PC-9 (cell line): ENCODE data around the gene CTNNA3. TPM values are rescaled to one million over a fixed set of nuclear protein-coding genes. Genes with fewer than 3 reads are reported as not detected.

Experiments used
- BruUV-seq: library from RNA; stranded (reverse); fragments of 400-500 nt; replicated peaks from 2 replicates; lab custom pipeline; 2021; lab: Mats Ljungman, UMichigan
- CTCF ChIA-PET: fragments of 300-600 bp; sonication (Branson Sonifier 250); formaldehyde crosslinking; loops from one replicate; lab custom pipeline; 2022; ENCODE audit warnings: antibody characterized with exemption; lab: Charles Lee
- POLR2A ChIA-PET: fragments of 300-600 bp; sonication (Branson Sonifier 250); formaldehyde crosslinking; loops from one replicate; lab custom pipeline; 2022; ENCODE audit warnings: antibody characterized with exemption; ENCODE audit not compliant: unreplicated experiment; lab: Charles Lee
- DNase-seq, 2 experiments: peaks; one replicate each; pipeline versions ENCODE4 v3.0.0 to v3.0.0-alpha.2; 2015 to 2022; ENCODE audit warnings: mixed read lengths in 1 of 2
- H2AFZ ChIP-seq: fragments of 200-600 bp; sonication (generic); 2 replicates; pipeline ENCODE4 v1.8.1; 2017; ENCODE audit warnings: antibody characterized with exemption
- H3F3A ChIP-seq: fragments of 200-600 bp; sonication (generic); 2 replicates; pipeline ENCODE4 v1.8.1; 2017; ENCODE audit warnings: antibody characterized with exemption, mild to moderate bottlenecking, low read depth; ENCODE audit not compliant: insufficient read depth
- H3K27ac ChIP-seq: fragments of 200-600 bp; sonication (generic); 2 replicates; pipeline ENCODE4 v1.6.1; 2016; ENCODE audit warnings: mixed run types
- H3K27me3 ChIP-seq: fragments of 200-600 bp; sonication (generic); 2 replicates; pipeline ENCODE4 v1.6.1; 2016; ENCODE audit warnings: low read depth, mixed run types; ENCODE audit not compliant: insufficient read depth
- H3K36me3 ChIP-seq: fragments of 200-600 bp; sonication (generic); 2 replicates; pipeline ENCODE4 v1.6.1; 2016; ENCODE audit warnings: low read depth, mixed run types
- H3K4me1 ChIP-seq: fragments of 200-600 bp; sonication (generic); replicated peaks from 2 replicates; pipeline ENCODE4 v1.6.1; 2016; ENCODE audit warnings: mixed run types; ENCODE audit not compliant: insufficient read depth
- H3K4me2 ChIP-seq: fragments of 200-600 bp; sonication (generic); 2 replicates; pipeline ENCODE4 v1.6.1; 2017; ENCODE audit warnings: mixed run types
- H3K4me3 ChIP-seq: fragments of 200-600 bp; sonication (generic); 2 replicates; pipeline ENCODE4 v1.6.1; 2016; ENCODE audit warnings: mixed run types
- H3K79me2 ChIP-seq: fragments of 200-600 bp; sonication (generic); 2 replicates; pipeline ENCODE4 v1.6.1; 2017; ENCODE audit warnings: low read depth, mixed run types
- H3K9me2 ChIP-seq: fragments of 200-600 bp; sonication (generic); 2 replicates; pipeline ENCODE4 v1.8.1; 2017; ENCODE audit warnings: mild to moderate bottlenecking; ENCODE audit not compliant: insufficient read depth
- H3K9me3 ChIP-seq: fragments of 200-600 bp; sonication (generic); 2 replicates; pipeline ENCODE4 v1.8.1; 2016; ENCODE audit warnings: low read depth; ENCODE audit not compliant: insufficient read depth
- H4K20me1 ChIP-seq: fragments of 200-600 bp; sonication (generic); 2 replicates; pipeline ENCODE4 v1.8.1; 2017; ENCODE audit not compliant: insufficient read depth
- EZH2 ChIP-seq: fragments of 200-600 bp; sonication (generic); IDR thresholded peaks from 2 replicates; pipeline ENCODE4 v1.8.0; 2017; ENCODE audit warnings: antibody characterized with exemption, low read depth
- intact Hi-C: fragments of 100-400 bp; cut with micrococcal nuclease; formaldehyde crosslinking; loops from one replicate; pipeline ENCODE4 v1.10.0; 2022; ENCODE audit not compliant: unreplicated experiment
- total RNA-seq: library from RNA; stranded (reverse); gene quantifications from 2 replicates; pipeline ENCODE4 v1.2.3, GENCODE V29; 2021
- TF ChIP-seq, protein P1 (sequence below): fragments of 200-600 bp; sonication (generic); conservative IDR thresholded peaks from 2 replicates; pipeline ENCODE4 v1.6.1; 2017; ENCODE audit warnings: mixed run types, antibody characterized with exemption, mild to moderate bottlenecking, moderate library complexity

Gene CTNNA3
- total RNA-seq, 1 experiment from 2014 or later = not detected

DNA sequence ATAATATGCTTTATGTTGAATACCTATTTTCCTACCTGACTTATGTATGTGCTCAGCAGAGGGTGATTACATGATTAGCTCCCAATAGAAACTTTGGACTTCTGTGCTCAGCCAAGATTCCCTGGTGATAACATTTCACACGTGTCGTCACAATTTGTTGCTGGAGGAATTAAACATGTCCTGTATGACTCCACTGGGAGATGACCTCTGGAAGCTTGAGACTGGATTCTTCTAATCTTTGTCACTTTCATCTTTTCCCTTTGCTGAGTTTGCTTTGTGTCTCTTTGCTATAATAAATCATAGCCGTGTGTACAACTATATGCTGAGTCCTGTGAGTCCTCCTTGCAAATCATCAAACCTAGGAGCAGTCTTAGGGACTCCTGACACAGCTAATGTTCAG lies 891.0 kb downstream of the CTNNA3 start:
- intact Hi-C loops = no loop called here
- Histone ChIP-seq H3K4me1 (no peaks in the 10 kb centered on the region), H4K20me1 (no peaks in the 10 kb centered on the region), H3K27ac (no peak overlapping the region), H3K9me3 (no peaks in the 10 kb centered on the region), H2AFZ (no peak overlapping the region), H3F3A (no peaks in the 10 kb centered on the region), H3K27me3 (no peaks in the 10 kb centered on the region), H3K4me2 (no peak overlapping the region), H3K9me2 (no peaks in the 10 kb centered on the region), H3K4me3 (no peak overlapping the region), H3K36me3 (no peaks in the 10 kb centered on the region), H3K79me2 (no peaks in the 10 kb centered on the region)
- ChIA-PET CTCF (no interaction called here), POLR2A (no interaction called here)
- no peak for DNase-seq
- BruUV-seq = no TSS peak
- no peak for TF ChIP-seq EZH2
- TF ChIP-seq, protein P1, sequence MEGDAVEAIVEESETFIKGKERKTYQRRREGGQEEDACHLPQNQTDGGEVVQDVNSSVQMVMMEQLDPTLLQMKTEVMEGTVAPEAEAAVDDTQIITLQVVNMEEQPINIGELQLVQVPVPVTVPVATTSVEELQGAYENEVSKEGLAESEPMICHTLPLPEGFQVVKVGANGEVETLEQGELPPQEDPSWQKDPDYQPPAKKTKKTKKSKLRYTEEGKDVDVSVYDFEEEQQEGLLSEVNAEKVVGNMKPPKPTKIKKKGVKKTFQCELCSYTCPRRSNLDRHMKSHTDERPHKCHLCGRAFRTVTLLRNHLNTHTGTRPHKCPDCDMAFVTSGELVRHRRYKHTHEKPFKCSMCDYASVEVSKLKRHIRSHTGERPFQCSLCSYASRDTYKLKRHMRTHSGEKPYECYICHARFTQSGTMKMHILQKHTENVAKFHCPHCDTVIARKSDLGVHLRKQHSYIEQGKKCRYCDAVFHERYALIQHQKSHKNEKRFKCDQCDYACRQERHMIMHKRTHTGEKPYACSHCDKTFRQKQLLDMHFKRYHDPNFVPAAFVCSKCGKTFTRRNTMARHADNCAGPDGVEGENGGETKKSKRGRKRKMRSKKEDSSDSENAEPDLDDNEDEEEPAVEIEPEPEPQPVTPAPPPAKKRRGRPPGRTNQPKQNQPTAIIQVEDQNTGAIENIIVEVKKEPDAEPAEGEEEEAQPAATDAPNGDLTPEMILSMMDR = no peak

DNA sequence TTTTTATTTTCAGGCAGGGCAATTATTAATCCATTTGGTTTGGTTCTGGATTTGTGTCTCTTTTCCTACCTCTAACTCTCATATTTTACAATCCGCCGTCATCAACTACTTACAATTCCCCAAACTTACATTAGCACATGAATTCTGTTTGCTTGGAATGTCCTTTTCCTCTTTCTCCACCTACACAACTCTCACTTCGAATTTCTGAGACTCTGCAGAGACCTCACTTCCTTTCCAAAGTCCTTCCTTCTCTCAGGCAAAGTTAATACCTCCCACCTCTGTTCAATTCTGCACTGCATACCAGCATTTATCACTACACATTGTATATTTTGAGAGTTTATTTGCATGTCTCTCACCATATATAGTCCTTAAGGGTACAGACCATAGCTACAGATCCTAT lies 892.8 kb downstream of the CTNNA3 start:
- BruUV-seq = no TSS peak
- Histone ChIP-seq H4K20me1 (no peaks in the 10 kb centered on the region), H3K4me3 (no peak overlapping the region), H3K79me2 (no peaks in the 10 kb centered on the region), H3K27me3 (no peaks in the 10 kb centered on the region), H3K4me1 (no peaks in the 10 kb centered on the region), H3K36me3 (no peaks in the 10 kb centered on the region), H3F3A (no peaks in the 10 kb centered on the region), H2AFZ (no peak overlapping the region), H3K9me3 (no peaks in the 10 kb centered on the region), H3K27ac (no peak overlapping the region), H3K9me2 (no peaks in the 10 kb centered on the region), H3K4me2 (no peak overlapping the region)
- no peak for DNase-seq
- POLR2A ChIA-PET = no interaction called here
- intact Hi-C loops = no loop called here
- TF ChIP-seq, protein P1 = no peak
- no peak for TF ChIP-seq EZH2
- CTCF ChIA-PET = interaction anchor here (0.5 kb wide), 1 partner anchor 271 kb away, joined by 3 read pairs; no protein-coding TSS in a partner anchor

DNA sequence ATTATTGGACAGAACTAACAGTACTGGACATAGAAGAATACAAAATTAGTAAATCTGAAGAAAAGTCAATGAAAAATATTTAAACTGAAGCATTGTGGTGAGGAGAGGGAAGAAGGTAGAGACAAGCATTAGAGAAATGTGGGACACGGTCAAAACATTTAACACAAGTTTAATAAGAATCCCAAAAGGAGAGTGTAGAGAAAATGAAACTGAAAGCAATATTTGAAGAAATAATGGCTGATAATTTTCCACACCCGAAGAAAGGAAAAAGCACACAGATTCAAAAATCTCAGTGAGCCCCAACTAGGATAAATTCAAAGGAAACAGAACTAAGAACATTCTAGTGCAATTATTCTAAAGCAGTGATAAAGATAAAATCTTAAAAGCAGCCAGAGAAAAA lies 896.5 kb downstream of the CTNNA3 start:
- H3K27me3 ChIP-seq = no peaks in the 10 kb centered on the region
- no peak overlapping the region for H3K27ac ChIP-seq
- peak overlapping the region; percentile 25 for H2AFZ ChIP-seq
- intact Hi-C loops = no loop called here
- H3K4me3 ChIP-seq = peak overlapping the region; percentile 44; the same call in 1 of the 2 replicates
- no peaks in the 10 kb centered on the region for H3K36me3 ChIP-seq
- no TSS peak for BruUV-seq
- H3K4me2 ChIP-seq = peak overlapping the region; percentile 59
- TF ChIP-seq, protein P1 = no peak
- TF ChIP-seq EZH2 = no peak
- no peaks in the 10 kb centered on the region for H3K9me3 ChIP-seq
- DNase-seq = no peak
- no peaks in the 10 kb centered on the region for H3K4me1 ChIP-seq
- no peaks in the 10 kb centered on the region for H3F3A ChIP-seq
- ChIA-PET POLR2A (no interaction called here), CTCF (no interaction called here)
- no peaks in the 10 kb centered on the region for H3K9me2 ChIP-seq
- no peaks in the 10 kb centered on the region for H3K79me2 ChIP-seq
- no peaks in the 10 kb centered on the region for H4K20me1 ChIP-seq
